SJCRH30 (cell line): ENCODE results near the gene PRPF6. TPM values are rescaled to one million over a fixed set of nuclear protein-coding genes. Genes with fewer than 3 reads are reported as not detected.
A peak's percentile ranks its signal among the peaks of the same experiment; 100 is the strongest.

ENCODE experiments used
- DNase-seq, 2 experiments: peaks; one replicate each; pipeline ENCODE4 v3.0.0-alpha.2; 2015 to 2020
- H3K27ac ChIP-seq: fragments of 250-450 bp; sonication (Bioruptor Pico); 2 replicates; pipeline ENCODE4 v1.5.1; 2020; ENCODE audit warnings: mild to moderate bottlenecking, moderate library complexity
- H3K27me3 ChIP-seq: fragments of 250-450 bp; sonication (Bioruptor Pico); 2 replicates; pipeline ENCODE4 v1.5.1; 2020; ENCODE audit warnings: mild to moderate bottlenecking, moderate library complexity
- H3K36me3 ChIP-seq: fragments of 250-450 bp; sonication (Bioruptor Pico); 2 replicates; pipeline ENCODE4 v1.5.1; 2020; ENCODE audit warnings: mild to moderate bottlenecking, moderate library complexity
- H3K4me1 ChIP-seq: fragments of 250-450 bp; sonication (Bioruptor Pico); 2 replicates; pipeline ENCODE4 v1.5.1; 2020; ENCODE audit warnings: mild to moderate bottlenecking, moderate library complexity
- H3K4me3 ChIP-seq: fragments of 250-450 bp; sonication (Bioruptor Pico); 2 replicates; pipeline ENCODE4 v1.5.1; 2020; ENCODE audit warnings: mild to moderate bottlenecking, moderate library complexity
- H3K9me3 ChIP-seq: fragments of 250-450 bp; sonication (Bioruptor Pico); replicated peaks from 2 replicates; pipeline ENCODE4 v1.5.1; 2020; ENCODE audit warnings: mild to moderate bottlenecking, moderate library complexity
- total RNA-seq: library from RNA; depleted of rRNA; stranded (reverse); fragments of >200 nt; shearing (Covaris generic); gene quantifications from 2 replicates; pipeline ENCODE4 v1.2.3, GENCODE V29; 2014

PRPF6 gene
- total RNA-seq, 1 experiment from 2014 or later: 70.1 TPM

DNA sequence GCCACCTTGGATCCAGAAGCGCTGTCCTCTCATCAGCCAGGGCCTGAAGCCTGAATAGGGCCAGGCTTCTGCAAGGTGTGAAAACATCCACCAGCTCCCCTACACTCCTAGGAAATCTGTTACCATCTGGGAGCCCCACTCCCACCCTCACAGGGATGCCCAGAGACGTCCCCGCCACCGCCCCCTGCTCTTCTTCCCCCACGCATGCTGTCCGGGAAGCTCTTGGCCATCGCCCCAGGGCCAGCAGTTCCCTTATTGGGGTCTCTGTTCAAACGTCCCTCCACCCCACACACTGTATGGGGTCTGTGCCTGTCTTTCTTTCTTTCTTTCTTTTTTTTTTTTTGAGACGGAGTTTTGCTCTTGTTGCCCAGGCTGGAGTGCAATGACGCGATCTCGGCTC is 94.6 kb downstream of the PRPF6 start:
- Histone ChIP-seq H3K27me3 (peaks cover 5% of the 10 kb centered on the region), H3K4me1 (peaks cover 14% of the 10 kb centered on the region), H3K27ac (no peak overlapping the region), H3K9me3 (no peaks in the 10 kb centered on the region), H3K36me3 (no peaks in the 10 kb centered on the region), H3K4me3 (no peak overlapping the region)
- no peak for DNase-seq

DNA sequence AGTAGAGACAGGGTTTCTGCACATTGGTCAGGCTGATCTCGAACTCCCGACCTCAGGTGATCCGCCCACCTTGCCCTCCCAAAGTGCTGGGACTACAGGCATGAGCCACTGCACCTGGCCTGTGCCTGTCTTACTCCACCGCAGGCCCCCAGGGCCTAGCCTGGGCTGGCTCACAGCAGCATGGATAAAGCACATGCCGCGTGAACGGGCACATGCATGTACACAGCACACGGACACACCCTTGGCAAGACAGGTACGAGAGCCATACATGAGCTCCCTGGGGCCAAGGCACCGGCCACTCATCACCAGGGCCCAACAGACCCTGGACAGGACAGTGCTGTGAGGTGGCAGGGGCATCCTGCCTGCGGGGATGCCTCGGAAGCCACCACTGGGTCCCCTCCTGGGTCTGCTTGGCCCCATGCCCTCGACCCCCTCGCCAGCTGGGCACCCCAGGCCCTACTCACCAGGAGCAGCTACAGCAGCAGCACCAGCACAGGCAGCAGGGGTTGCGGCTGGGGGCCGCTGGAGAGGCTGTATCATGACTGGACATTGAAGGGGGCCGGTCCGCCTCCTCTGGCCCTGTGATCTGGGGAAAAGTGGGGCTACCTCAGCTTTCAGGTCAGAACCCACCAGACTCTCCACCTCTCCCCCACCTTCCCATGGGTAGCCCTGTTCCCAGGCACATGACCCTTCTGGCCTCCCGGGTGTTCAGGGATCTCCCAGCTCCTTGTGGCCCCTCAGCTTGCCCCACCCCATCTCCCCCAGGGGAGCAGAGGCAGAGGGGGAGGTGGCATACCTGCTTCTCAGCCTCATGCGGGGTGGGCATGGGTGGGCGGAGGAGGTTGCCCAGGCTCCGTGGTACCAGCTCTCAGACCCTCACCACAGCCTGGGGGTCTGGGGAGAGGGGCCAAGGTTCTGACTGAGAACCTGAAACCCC is 95.4 kb downstream of the PRPF6 start:
- no peaks in the 10 kb centered on the region for H3K36me3 ChIP-seq
- H3K4me1 ChIP-seq: peaks cover 14% of the 10 kb centered on the region
- no peak overlapping the region for H3K4me3 ChIP-seq
- H3K27ac ChIP-seq: no peak overlapping the region
- peaks cover 6% of the 10 kb centered on the region for H3K27me3 ChIP-seq
- no peak for DNase-seq
- no peaks in the 10 kb centered on the region for H3K9me3 ChIP-seq

DNA sequence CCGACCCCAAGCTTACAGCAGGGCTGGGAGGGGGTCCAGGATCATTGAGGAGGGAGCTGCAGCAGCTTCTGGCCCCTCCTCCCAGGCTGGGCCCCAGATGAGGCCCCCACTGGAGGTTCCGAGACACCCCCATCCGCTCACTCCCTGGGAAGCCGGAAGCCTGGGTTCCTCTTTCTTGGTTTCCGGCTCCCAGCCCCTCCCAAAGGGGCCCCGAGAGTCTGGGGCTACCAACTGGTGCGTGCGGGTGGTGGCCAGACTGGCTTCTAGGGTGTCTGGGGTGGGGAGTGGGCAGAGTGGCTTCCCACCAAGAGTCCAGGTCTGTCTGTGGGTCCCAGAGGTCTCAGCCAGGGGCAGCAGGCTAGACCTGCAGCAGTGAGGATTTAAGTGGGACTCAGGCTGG is 96.2 kb downstream of the PRPF6 start:
- no peaks in the 10 kb centered on the region for H3K36me3 ChIP-seq
- peaks cover 6% of the 10 kb centered on the region for H3K27me3 ChIP-seq
- H3K4me1 ChIP-seq: peaks cover 14% of the 10 kb centered on the region
- no peak overlapping the region for H3K4me3 ChIP-seq
- no peaks in the 10 kb centered on the region for H3K9me3 ChIP-seq
- no peak for DNase-seq
- no peak overlapping the region for H3K27ac ChIP-seq

- no peak for DNase-seq
- Histone ChIP-seq H3K4me3 (no peak overlapping the region), H3K36me3 (no peaks in the 10 kb centered on the region), H3K4me1 (peaks cover 17% of the 10 kb centered on the region), H3K27ac (no peak overlapping the region), H3K27me3 (peaks cover 6% of the 10 kb centered on the region), H3K9me3 (no peaks in the 10 kb centered on the region)
Measured at GRCh38 chr20:64077541-64077875, 96.6 kb downstream of the PRPF6 start.

GRCh38 chr20:64077876-64078551 is 97.1 kb downstream of the PRPF6 start:
- peak; percentile 61 to 76 for DNase-seq
- peaks cover 20% of the 10 kb centered on the region for H3K4me1 ChIP-seq
- H3K4me3 ChIP-seq: no peak overlapping the region
- H3K9me3 ChIP-seq: no peaks in the 10 kb centered on the region
- no peaks in the 10 kb centered on the region for H3K36me3 ChIP-seq
- H3K27me3 ChIP-seq: peaks cover 9% of the 10 kb centered on the region
- no peak overlapping the region for H3K27ac ChIP-seq

- Histone ChIP-seq H3K4me3 (peak overlapping the region; percentile 73), H3K27me3 (peaks cover 13% of the 10 kb centered on the region), H3K27ac (no peak overlapping the region), H3K36me3 (no peaks in the 10 kb centered on the region), H3K9me3 (no peaks in the 10 kb centered on the region), H3K4me1 (peaks cover 21% of the 10 kb centered on the region)
- DNase-seq: no peak
Measured at GRCh38 chr20:64078934-64079272, 98.0 kb downstream of the PRPF6 start.

- DNase-seq: peak; percentile 76 to 86
Measured at GRCh38 chr20:64079273-64080012, 98.5 kb downstream of the PRPF6 start, which contains the start of gene RGS19. Gene RGS19, minus strand, starts transcription at chr20:64079518. Its CDS starts 2,632 bp downstream, at chr20:64076886.

DNA sequence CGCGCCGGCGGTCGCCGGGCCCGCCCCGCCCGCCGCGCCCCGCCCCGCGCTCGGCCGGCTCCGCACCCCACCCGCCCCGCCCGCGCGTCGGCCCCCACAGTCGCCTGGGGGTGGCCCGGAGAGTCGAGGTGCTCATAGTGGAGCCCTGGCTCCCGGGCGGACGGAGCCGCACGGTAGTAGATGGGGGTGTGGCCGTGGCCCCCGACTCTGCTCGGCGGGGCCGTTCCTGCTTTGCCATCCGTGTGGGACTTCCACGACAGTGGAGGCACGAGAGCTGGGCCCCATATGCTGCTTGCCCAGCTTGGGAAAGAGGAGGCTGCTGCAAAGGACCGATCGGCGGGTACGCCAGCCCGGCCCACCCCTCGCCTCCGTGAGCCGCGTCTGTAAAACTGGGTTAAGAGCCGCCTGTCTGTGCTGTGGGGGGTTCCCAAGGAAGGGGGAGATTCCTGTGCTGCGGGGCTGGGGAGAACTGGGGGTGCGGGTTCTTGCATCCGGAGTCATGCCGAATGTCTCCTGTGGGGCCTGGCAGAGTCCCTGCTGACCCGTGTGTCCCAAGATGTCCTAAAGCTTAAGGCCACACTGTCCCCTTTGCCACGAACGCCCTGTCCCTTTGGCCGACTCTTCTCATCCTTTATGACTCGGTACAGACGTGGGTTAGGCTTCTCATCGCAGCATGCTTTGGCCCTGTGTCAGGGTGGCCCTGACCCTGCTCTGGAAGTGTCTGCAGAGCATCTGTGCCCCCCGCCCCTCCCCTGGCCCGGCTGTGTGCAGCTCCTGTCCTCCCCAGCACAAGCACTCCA is 99.3 kb downstream of the PRPF6 start, which contains the start of gene OPRL1:
TSS of gene OPRL1 (plus strand) at position 70 of the 800 bp plus-strand sequence. CDS start 12,639 bp downstream, outside the sequence.
- Histone ChIP-seq H3K36me3 (no peaks in the 10 kb centered on the region), H3K27ac (peak within 1 kb of the TSS; percentile 4; the same call in 1 of the 2 replicates), H3K27me3 (peaks cover 23% of the 10 kb centered on the region), H3K4me3 (peak within 1 kb of the TSS; percentile 73), H3K9me3 (no peaks in the 10 kb centered on the region), H3K4me1 (peaks cover 21% of the 10 kb centered on the region)
- DNase-seq: no peak

More at GRCh38 chr20:64079273-64080012, 98.5 kb downstream of the PRPF6 start, which contains the start of gene RGS19:
- Histone ChIP-seq H3K36me3 (no peaks in the 10 kb centered on the region), H3K4me1 (peaks cover 21% of the 10 kb centered on the region), H3K4me3 (peak within 1 kb of the TSS; percentile 73), H3K27ac (peak within 1 kb of the TSS; percentile 4; the same call in 1 of the 2 replicates), H3K9me3 (no peaks in the 10 kb centered on the region), H3K27me3 (peaks cover 15% of the 10 kb centered on the region)

GRCh38 chr20:64080813-64081623 is 100.1 kb downstream of the PRPF6 start:
- H3K36me3 ChIP-seq: no peaks in the 10 kb centered on the region
- no peak for DNase-seq
- H3K27me3 ChIP-seq: peaks cover 29% of the 10 kb centered on the region
- no peaks in the 10 kb centered on the region for H3K9me3 ChIP-seq
- no peak overlapping the region for H3K27ac ChIP-seq
- peaks cover 21% of the 10 kb centered on the region for H3K4me1 ChIP-seq
- no peak overlapping the region for H3K4me3 ChIP-seq

DNA sequence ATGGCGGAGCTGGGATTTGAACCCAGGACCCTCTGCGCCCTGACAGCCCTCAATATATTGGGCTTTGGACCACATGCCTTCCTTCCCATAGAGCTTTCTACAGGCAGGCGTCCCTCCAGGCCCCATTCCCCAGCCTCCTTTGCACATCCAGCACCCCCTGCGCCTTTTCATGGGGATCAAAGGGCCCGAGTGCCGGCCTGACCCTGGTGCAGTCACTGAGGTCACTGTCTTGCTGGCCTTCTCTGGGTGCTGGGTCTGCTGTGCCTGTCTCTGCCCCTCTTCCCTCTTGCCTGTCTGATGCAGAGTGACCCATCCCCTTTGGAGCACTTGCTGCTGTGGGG is 100.7 kb downstream of the PRPF6 start:
- 0 out of 2 replicates have a peak, but pooled peaks cover 4% of the 10 kb centered on the region for H3K9me3 ChIP-seq
- no peak overlapping the region for H3K27ac ChIP-seq
- no peaks in the 10 kb centered on the region for H3K36me3 ChIP-seq
- DNase-seq: no peak
- H3K4me3 ChIP-seq: no peak overlapping the region
- peaks cover 21% of the 10 kb centered on the region for H3K4me1 ChIP-seq
- peaks cover 35% of the 10 kb centered on the region for H3K27me3 ChIP-seq

GRCh38 chr20:64082126-64082731 is 101.3 kb downstream of the PRPF6 start:
- no peak overlapping the region for H3K27ac ChIP-seq
- 0 out of 2 replicates have a peak, but pooled peaks cover 4% of the 10 kb centered on the region for H3K9me3 ChIP-seq
- peaks cover 21% of the 10 kb centered on the region for H3K4me1 ChIP-seq
- no peaks in the 10 kb centered on the region for H3K36me3 ChIP-seq
- no peak for DNase-seq
- H3K27me3 ChIP-seq: peaks cover 35% of the 10 kb centered on the region
- H3K4me3 ChIP-seq: no peak overlapping the region
